Type B pancreatic cell (in vitro differentiated cells): ENCODE measurements around the gene PAPOLB. TPM values are rescaled to one million over a fixed set of nuclear protein-coding genes. Genes with fewer than 3 reads are reported as not detected.

Source experiments
- DNase-seq: peaks from one replicate; pipeline ENCODE4 v3.0.0; 2021; ENCODE audit warnings: mixed read lengths; ENCODE audit not compliant: unreplicated experiment; ENCODE audit errors: extremely low spot score
- H3K27ac Mint-ChIP-seq: 2 replicates; pipeline ENCODE4 v1.8.0; 2021; ENCODE audit warnings: mild to moderate bottlenecking, mixed read lengths
- H3K27me3 Mint-ChIP-seq: 2 replicates; pipeline ENCODE4 v1.8.0; 2021; ENCODE audit warnings: mixed read lengths
- H3K36me3 Mint-ChIP-seq: 2 replicates; pipeline ENCODE4 v1.8.0; 2021; ENCODE audit warnings: mixed read lengths
- H3K4me1 Mint-ChIP-seq: one replicate; pipeline ENCODE4 v1.8.0; 2021; ENCODE audit warnings: mixed read lengths; ENCODE audit not compliant: unreplicated experiment
- H3K4me3 Mint-ChIP-seq: 2 replicates; pipeline ENCODE4 v1.8.0; 2021; ENCODE audit warnings: mild to moderate bottlenecking, mixed read lengths
- H3K9me3 Mint-ChIP-seq: 2 replicates; pipeline ENCODE4 v1.8.0; 2021; ENCODE audit warnings: mixed read lengths
- total RNA-seq: library from RNA; stranded (reverse); gene quantifications from 2 replicates; pipeline ENCODE4 v1.2.1, GENCODE V29; 2021; ENCODE audit warnings: low replicate concordance
- TF ChIP-seq, protein P1 (sequence below): fragments of 200-600 bp; sonication (generic); conservative IDR thresholded peaks from 2 replicates; pipeline ENCODE4 v1.5.0; 2021; ENCODE audit warnings: antibody characterized with exemption, mild to moderate bottlenecking

The PAPOLB gene
- total RNA-seq, 1 donor from 2014 or later: 0.56 TPM

GRCh38 chr7:4886671-4887070 lies 24.8 kb upstream of the PAPOLB start:
- TF ChIP-seq, protein P1, sequence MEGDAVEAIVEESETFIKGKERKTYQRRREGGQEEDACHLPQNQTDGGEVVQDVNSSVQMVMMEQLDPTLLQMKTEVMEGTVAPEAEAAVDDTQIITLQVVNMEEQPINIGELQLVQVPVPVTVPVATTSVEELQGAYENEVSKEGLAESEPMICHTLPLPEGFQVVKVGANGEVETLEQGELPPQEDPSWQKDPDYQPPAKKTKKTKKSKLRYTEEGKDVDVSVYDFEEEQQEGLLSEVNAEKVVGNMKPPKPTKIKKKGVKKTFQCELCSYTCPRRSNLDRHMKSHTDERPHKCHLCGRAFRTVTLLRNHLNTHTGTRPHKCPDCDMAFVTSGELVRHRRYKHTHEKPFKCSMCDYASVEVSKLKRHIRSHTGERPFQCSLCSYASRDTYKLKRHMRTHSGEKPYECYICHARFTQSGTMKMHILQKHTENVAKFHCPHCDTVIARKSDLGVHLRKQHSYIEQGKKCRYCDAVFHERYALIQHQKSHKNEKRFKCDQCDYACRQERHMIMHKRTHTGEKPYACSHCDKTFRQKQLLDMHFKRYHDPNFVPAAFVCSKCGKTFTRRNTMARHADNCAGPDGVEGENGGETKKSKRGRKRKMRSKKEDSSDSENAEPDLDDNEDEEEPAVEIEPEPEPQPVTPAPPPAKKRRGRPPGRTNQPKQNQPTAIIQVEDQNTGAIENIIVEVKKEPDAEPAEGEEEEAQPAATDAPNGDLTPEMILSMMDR: no peak
- no peak overlapping the region for H3K4me3 Mint-ChIP-seq
- H3K27ac Mint-ChIP-seq: no peak overlapping the region
- peaks cover 3% of the 10 kb centered on the region for H3K36me3 Mint-ChIP-seq
- peaks cover 14% of the 10 kb centered on the region for H3K27me3 Mint-ChIP-seq
- DNase-seq: no peak
- H3K9me3 Mint-ChIP-seq: no peaks in the 10 kb centered on the region
- peaks cover 16% of the 10 kb centered on the region for H3K4me1 Mint-ChIP-seq

- Mint-ChIP-seq H3K27ac (no peak overlapping the region), H3K4me3 (no peak overlapping the region), H3K36me3 (no peaks in the 10 kb centered on the region), H3K9me3 (no peaks in the 10 kb centered on the region), H3K27me3 (peaks cover 13% of the 10 kb centered on the region), H3K4me1 (peaks cover 19% of the 10 kb centered on the region)
- TF ChIP-seq, protein P1: no peak
- no peak for DNase-seq
Measured at GRCh38 chr7:4885317-4885807, 23.5 kb upstream of the PAPOLB start.

- Mint-ChIP-seq H3K4me3 (peak overlapping the region; percentile 46), H3K9me3 (no peaks in the 10 kb centered on the region), H3K4me1 (peaks cover 22% of the 10 kb centered on the region), H3K27ac (no peak overlapping the region), H3K36me3 (no peaks in the 10 kb centered on the region), H3K27me3 (peaks cover 13% of the 10 kb centered on the region)
- TF ChIP-seq, protein P1: no peak
- DNase-seq: no peak
Measured at GRCh38 chr7:4884164-4884563, 22.3 kb upstream of the PAPOLB start.

- TF ChIP-seq, protein P1: peak; percentile 98
- Mint-ChIP-seq H3K27me3 (peaks cover 13% of the 10 kb centered on the region), H3K27ac (peak within 1 kb of the TSS; percentile 82), H3K4me3 (peak within 1 kb of the TSS; percentile 92), H3K9me3 (no peaks in the 10 kb centered on the region), H3K36me3 (no peaks in the 10 kb centered on the region), H3K4me1 (peaks cover 22% of the 10 kb centered on the region)
- DNase-seq: peak; percentile 95
Measured at GRCh38 chr7:4883372-4884144, 21.7 kb upstream of the PAPOLB start, which contains the start of gene RADIL. TSS of gene RADIL (minus strand) at chr7:4883716. CDS start at chr7:4878139, 5,577 bp downstream.

DNA sequence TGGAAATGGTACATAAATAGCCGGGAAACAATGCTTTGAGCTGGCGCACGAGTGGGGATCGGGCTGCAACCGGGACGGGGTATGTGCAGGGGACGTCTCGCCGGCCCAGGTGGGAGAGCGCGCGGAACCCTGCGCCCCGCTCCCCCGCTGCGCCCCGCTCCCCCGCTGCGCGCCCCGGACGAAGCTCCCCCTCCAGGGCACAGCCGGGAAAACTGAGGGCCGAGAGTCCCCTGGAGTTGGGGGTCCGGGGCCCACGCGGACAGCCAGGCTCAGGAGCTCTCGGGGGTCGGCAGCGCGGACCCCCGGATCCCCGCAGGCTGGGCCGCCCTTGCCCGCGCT lies 21.2 kb upstream of the PAPOLB start:
- no peak for DNase-seq
- H3K27ac Mint-ChIP-seq: peak overlapping the region; percentile 82
- peaks cover 22% of the 10 kb centered on the region for H3K4me1 Mint-ChIP-seq
- H3K36me3 Mint-ChIP-seq: no peaks in the 10 kb centered on the region
- H3K9me3 Mint-ChIP-seq: no peaks in the 10 kb centered on the region
- H3K27me3 Mint-ChIP-seq: peaks cover 13% of the 10 kb centered on the region
- peak overlapping the region; percentile 92 for H3K4me3 Mint-ChIP-seq
- TF ChIP-seq, protein P1: no peak
